ENCODE data around the gene GABARAP. TPM values are rescaled to one million over a fixed set of nuclear protein-coding genes. Genes with fewer than 3 reads are reported as not detected.

Gene GABARAP
- total and polyA plus RNA-seq, 2 of the 8 experiments (the other 6 are each of a cell fraction or from before 2014, with no cell fraction given): 252 to 581 TPM

- TF ChIP-seq CTCF (IDR thresholded peaks at IDR 0.05; ENCODE audit: control extremely low read depth in 1 of 3, insufficient read depth in 1 of 3, low read depth in 1 of 3, low read length in 3 of 3): no peak
Observed at GRCh38 chr17:7191571-7192270, 50.5 kb downstream of the GABARAP start (continued).
